Glomerular endothelial cell (primary cell): Measurements from ENCODE around the gene ARHGEF2. TPM values are rescaled to one million over a fixed set of nuclear protein-coding genes. Genes with fewer than 3 reads are reported as not detected.

Source experiments
- DNase-seq: peaks from one replicate; pipeline ENCODE4 v3.0.0-alpha.2; 2011; ENCODE audit warnings: low read depth, low spot score; ENCODE audit errors: extremely low read depth
- total RNA-seq: library from RNA; depleted of rRNA; stranded (reverse); fragments of >200 nt; gene quantifications from 2 replicates; pipeline ENCODE4 v1.2.3, GENCODE V29; 2015

Gene ARHGEF2
- 92.3 and 105 TPM in 2 replicates for total RNA-seq

GRCh38 chr1:155978325-155978972, at the start of gene ARHGEF2:
TSS of gene ARHGEF2 (minus strand) at chr1:155978547. CDS start at chr1:155978427, 120 bp downstream.
- DNase-seq = no peak

- DNase-seq = no peak
Observed at GRCh38 chr1:156026588-156026987, 48.2 kb upstream of the ARHGEF2 start.

GRCh38 chr1:156025876-156026275, 47.5 kb upstream of the ARHGEF2 start:
- no peak for DNase-seq

- no peak for DNase-seq
Observed at GRCh38 chr1:156024801-156025200, 46.5 kb upstream of the ARHGEF2 start.

GRCh38 chr1:156021954-156022353, 43.6 kb upstream of the ARHGEF2 start:
- DNase-seq = no peak

GRCh38 chr1:156021093-156021428, 42.7 kb upstream of the ARHGEF2 start:
- DNase-seq = no peak

- peak; percentile 83 for DNase-seq
Observed at GRCh38 chr1:156020293-156021092, 42.1 kb upstream of the ARHGEF2 start, which contains the start of gene SSR2. TSS of gene SSR2 (minus strand) at chr1:156020951. CDS start at chr1:156020167, 784 bp downstream.

GRCh38 chr1:156019946-156020292, 41.6 kb upstream of the ARHGEF2 start:
- DNase-seq = no peak

GRCh38 chr1:156014829-156015228, 36.5 kb upstream of the ARHGEF2 start:
- DNase-seq = no peak

- DNase-seq = no peak
Observed at GRCh38 chr1:156012051-156012817, 33.9 kb upstream of the ARHGEF2 start.

GRCh38 chr1:156009404-156009803, 31.1 kb upstream of the ARHGEF2 start:
- DNase-seq = no peak

GRCh38 chr1:156006666-156007376, 28.5 kb upstream of the ARHGEF2 start:
- no peak for DNase-seq

- DNase-seq = no peak
Observed at GRCh38 chr1:156004843-156005584, 26.7 kb upstream of the ARHGEF2 start.

GRCh38 chr1:156003923-156004188, 25.5 kb upstream of the ARHGEF2 start:
- DNase-seq = no peak

- no peak for DNase-seq
Observed at GRCh38 chr1:156002188-156002911, 24.0 kb upstream of the ARHGEF2 start.

GRCh38 chr1:156001662-156002171, 23.4 kb upstream of the ARHGEF2 start:
- no peak for DNase-seq

GRCh38 chr1:156001021-156001661, 22.8 kb upstream of the ARHGEF2 start:
- no peak for DNase-seq

- DNase-seq = no peak
Observed at GRCh38 chr1:155999964-156000363, 21.6 kb upstream of the ARHGEF2 start.

- no peak for DNase-seq
Observed at GRCh38 chr1:155996166-155996565, 17.8 kb upstream of the ARHGEF2 start.
